Neuron (in vitro differentiated cells): Measurements from ENCODE around the gene BCL2.

Source experiments
- H2AFZ ChIP-seq: one replicate; pipeline ENCODE4 v1.6.1; 2013; ENCODE audit warnings: low read depth, mild to moderate bottlenecking, inconsistent platforms, low read length, moderate library complexity
- H3K27me3 ChIP-seq: one replicate; pipeline ENCODE4 v1.6.1; 2013; ENCODE audit warnings: low read length; ENCODE audit not compliant: insufficient read depth
- H3K36me3 ChIP-seq: one replicate; pipeline ENCODE4 v1.6.1; 2013; ENCODE audit warnings: low read length; ENCODE audit not compliant: insufficient read depth
- H3K4me1 ChIP-seq: one replicate; pipeline ENCODE4 v1.6.1; 2013; ENCODE audit warnings: low read length; ENCODE audit not compliant: insufficient read depth
- H3K4me3 ChIP-seq: 2 replicates; pipeline ENCODE4 v1.5.1; 2013; ENCODE audit warnings: mild to moderate bottlenecking, low read length, moderate library complexity
- H3K9me3 ChIP-seq: one replicate; pipeline ENCODE4 v1.6.1; 2013; ENCODE audit warnings: low read length

BCL2 gene

DNA sequence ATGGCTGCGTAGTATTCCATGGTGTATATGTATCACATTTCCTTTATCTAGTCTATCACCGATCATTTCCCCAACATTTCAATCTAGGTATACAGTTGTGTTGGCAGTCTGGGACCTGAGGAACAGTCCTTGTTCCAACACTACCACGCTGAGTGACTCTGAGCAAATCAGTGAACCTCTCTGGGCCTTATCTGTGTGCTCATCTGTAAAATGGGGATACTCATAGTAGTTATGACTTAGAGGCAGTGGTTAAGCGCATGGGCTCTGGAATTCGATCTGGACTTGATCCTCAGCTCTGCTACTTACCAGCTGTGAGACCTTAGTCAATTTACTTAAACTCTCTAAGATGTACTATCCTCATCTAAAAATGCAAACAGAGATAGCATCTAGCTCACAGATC, 85.1 kb downstream of the BCL2 start:
- Histone ChIP-seq H3K9me3 (peaks cover under 1% of the 10 kb centered on the region), H3K27me3 (no peaks in the 10 kb centered on the region), H2AFZ (no peak overlapping the region), H3K36me3 (no peaks in the 10 kb centered on the region), H3K4me3 (no peak overlapping the region), H3K4me1 (peaks cover 31% of the 10 kb centered on the region)

DNA sequence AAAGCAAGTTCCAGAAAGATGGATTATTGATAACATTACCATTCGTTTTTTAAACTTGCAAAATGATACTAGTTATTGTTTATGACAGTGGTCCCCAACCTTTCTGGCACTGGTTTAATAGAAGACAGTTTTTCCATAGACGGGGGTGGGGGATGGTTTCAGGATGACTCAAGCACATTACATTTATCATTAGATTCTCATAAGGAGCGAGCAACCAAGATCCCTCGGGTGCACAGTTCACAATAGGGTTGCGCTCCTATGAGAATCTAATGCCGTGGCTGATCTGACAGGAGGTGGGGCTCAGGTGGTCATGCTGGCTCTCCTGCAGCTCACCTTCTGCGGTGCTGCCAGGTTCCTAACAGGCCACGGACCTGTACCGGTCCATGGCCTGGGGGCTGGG, 86.2 kb downstream of the BCL2 start:
- Histone ChIP-seq H3K36me3 (no peaks in the 10 kb centered on the region), H3K9me3 (peaks cover 2% of the 10 kb centered on the region), H2AFZ (no peak overlapping the region), H3K4me3 (no peak overlapping the region), H3K27me3 (no peaks in the 10 kb centered on the region), H3K4me1 (peaks cover 21% of the 10 kb centered on the region)

DNA sequence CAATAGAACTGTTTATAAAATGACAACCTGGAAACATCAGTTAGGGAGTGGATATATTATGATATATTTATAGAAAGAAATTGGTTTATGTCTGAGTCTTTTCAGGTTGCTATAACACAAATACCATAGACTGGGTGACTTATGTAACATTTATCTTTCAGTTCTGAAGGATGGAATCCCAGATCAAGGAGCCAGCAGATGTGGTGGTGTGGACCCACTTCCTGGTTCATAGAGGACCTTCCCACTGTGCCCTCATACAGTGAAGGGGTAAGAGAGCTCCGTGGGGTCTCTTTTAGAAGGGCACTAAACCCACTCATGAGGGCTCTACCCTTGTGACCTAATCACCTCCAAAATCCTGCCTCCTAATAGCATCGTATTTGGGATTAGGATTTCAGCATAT, 86.7 kb downstream of the BCL2 start:
- H3K36me3 ChIP-seq: no peaks in the 10 kb centered on the region
- peaks cover 16% of the 10 kb centered on the region for H3K4me1 ChIP-seq
- H3K27me3 ChIP-seq: no peaks in the 10 kb centered on the region
- H2AFZ ChIP-seq: no peak overlapping the region
- no peak overlapping the region for H3K4me3 ChIP-seq
- H3K9me3 ChIP-seq: peaks cover 2% of the 10 kb centered on the region

DNA sequence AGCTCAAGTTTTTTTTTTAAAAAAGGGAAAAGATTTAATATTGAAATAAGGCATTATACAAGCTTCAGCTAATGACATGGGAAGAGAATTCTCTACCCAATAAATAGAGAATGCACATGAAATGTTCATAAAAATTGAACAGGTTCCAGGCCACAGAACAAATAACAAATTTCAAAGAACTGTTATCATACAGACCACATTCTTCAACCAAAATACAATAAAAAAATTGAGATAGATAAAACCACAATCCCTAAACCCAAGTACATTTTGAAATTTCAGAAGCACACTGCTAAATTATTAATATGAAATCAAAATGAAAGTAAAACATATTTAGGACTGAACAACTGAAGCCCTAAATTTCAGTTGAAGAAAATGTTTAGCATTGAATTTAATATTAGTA, 89.6 kb downstream of the BCL2 start:
- Histone ChIP-seq H2AFZ (no peak overlapping the region), H3K4me3 (no peak overlapping the region), H3K4me1 (no peaks in the 10 kb centered on the region), H3K27me3 (no peaks in the 10 kb centered on the region), H3K9me3 (peaks cover 7% of the 10 kb centered on the region), H3K36me3 (no peaks in the 10 kb centered on the region)

DNA sequence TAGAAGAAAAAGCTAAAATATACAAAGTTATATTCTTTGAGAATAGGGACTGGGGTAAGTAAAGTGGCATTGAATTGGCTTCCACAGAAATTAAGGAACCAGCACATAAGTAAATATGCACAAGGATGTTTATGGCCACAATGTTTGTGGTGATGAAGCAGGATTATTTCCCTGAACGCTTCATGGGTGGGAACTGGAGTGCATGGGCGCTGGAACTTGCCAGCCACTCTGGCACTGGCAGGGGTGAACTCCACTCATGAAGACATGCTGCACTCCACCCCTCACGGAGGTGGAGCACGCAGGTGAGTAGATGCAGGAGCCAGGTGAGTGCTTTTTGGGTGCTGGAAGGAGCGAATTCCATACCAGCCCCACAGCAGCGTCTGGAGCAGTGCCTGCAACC, 94.1 kb downstream of the BCL2 start:
- H3K27me3 ChIP-seq: no peaks in the 10 kb centered on the region
- no peaks in the 10 kb centered on the region for H3K4me1 ChIP-seq

DNA sequence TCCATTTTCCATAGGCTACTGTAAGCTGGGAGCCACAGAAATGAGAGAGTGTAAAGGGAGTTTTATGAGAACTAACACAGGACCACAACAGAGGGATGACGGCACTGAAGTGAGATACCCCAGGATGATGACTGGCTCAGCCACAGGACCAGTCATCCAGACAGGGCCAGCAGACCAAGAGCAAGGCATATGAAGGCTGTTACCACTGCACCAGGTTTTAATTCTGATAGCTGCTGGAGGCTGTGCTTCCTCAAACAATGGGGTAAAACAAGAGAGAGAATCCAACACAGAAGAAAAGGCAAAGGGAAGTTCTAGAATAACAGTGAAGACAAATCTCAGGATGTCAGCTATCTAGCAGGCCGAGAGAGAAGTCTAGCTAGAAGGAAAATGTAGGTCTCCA, 94.9 kb downstream of the BCL2 start:
- H3K9me3 ChIP-seq: peaks cover 7% of the 10 kb centered on the region
- no peaks in the 10 kb centered on the region for H3K4me1 ChIP-seq
- H3K4me3 ChIP-seq: no peak overlapping the region
- no peak overlapping the region for H2AFZ ChIP-seq
- no peaks in the 10 kb centered on the region for H3K27me3 ChIP-seq
- H3K36me3 ChIP-seq: no peaks in the 10 kb centered on the region

More for the DNA sequence above, 94.1 kb downstream of the BCL2 start:
- H3K4me3 ChIP-seq: no peak overlapping the region
- H3K9me3 ChIP-seq: peaks cover 7% of the 10 kb centered on the region
- no peaks in the 10 kb centered on the region for H3K36me3 ChIP-seq
- no peak overlapping the region for H2AFZ ChIP-seq

DNA sequence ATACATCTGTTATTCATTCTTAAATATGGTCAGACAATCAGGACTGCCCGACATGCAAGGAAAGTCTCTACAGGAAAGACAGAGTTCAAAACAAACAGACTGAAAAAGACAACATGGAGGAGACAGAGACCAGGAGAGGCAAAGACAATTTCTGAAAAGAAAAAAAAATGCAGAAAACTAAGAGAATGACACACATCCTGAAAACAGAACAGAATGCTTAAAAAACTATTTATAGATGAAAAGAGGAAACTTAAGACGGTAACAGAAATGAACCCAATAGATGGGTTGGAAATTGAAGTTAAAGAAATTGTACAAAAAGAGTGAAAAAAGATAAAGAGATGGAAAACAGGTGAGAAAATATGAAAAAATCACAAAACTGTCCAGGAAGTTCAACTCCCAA, 95.7 kb downstream of the BCL2 start:
- Histone ChIP-seq H3K4me1 (no peaks in the 10 kb centered on the region), H3K4me3 (no peak overlapping the region), H3K27me3 (no peaks in the 10 kb centered on the region), H2AFZ (no peak overlapping the region), H3K9me3 (peaks cover 5% of the 10 kb centered on the region), H3K36me3 (no peaks in the 10 kb centered on the region)

DNA sequence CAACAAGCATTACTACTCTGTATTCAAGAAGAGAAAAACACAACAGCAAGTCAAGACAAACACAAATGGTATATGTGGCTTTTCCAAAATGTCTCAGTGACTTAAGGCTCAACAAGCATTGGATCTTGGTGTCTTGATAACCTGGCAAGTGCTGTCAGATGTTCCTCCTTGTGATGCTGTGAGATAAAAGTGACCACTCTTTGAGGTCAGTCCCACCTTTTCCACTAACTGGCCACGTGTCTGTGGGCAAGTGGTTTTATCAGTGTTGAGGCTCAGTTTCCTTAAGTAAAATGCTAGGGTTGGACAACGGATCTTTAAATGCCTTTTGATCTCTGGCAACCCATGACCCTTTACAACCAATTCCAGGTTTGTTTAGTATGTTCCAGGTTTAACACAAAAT, 98.7 kb downstream of the BCL2 start:
- peaks cover 5% of the 10 kb centered on the region for H3K9me3 ChIP-seq

DNA sequence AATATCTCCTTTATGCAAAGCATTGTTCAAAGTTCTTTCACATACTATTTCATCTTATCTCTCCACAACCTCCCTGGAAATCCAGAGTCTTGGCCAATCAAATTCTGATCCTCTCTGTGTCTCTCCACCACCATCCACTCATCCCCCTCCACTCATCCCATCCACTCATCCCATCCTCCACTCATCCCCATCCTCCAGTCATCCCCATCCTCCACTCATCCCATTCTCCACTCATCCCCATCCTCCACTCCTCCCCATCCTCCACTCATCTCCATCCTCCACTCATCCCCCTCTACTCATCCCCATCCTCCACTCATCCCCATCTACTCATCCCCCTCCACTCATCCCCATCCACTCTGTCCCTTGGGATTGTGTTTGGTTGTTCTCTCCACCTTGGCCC, 101.1 kb downstream of the BCL2 start:
- no peak overlapping the region for H2AFZ ChIP-seq
- H3K4me1 ChIP-seq: peaks cover 3% of the 10 kb centered on the region
- no peaks in the 10 kb centered on the region for H3K27me3 ChIP-seq
- no peaks in the 10 kb centered on the region for H3K9me3 ChIP-seq
- no peak overlapping the region for H3K4me3 ChIP-seq
- H3K36me3 ChIP-seq: no peaks in the 10 kb centered on the region

More for the DNA sequence above, 98.7 kb downstream of the BCL2 start:
- Histone ChIP-seq H3K4me1 (peaks cover 3% of the 10 kb centered on the region), H3K36me3 (no peaks in the 10 kb centered on the region), H3K27me3 (no peaks in the 10 kb centered on the region), H3K4me3 (no peak overlapping the region), H2AFZ (no peak overlapping the region)

DNA sequence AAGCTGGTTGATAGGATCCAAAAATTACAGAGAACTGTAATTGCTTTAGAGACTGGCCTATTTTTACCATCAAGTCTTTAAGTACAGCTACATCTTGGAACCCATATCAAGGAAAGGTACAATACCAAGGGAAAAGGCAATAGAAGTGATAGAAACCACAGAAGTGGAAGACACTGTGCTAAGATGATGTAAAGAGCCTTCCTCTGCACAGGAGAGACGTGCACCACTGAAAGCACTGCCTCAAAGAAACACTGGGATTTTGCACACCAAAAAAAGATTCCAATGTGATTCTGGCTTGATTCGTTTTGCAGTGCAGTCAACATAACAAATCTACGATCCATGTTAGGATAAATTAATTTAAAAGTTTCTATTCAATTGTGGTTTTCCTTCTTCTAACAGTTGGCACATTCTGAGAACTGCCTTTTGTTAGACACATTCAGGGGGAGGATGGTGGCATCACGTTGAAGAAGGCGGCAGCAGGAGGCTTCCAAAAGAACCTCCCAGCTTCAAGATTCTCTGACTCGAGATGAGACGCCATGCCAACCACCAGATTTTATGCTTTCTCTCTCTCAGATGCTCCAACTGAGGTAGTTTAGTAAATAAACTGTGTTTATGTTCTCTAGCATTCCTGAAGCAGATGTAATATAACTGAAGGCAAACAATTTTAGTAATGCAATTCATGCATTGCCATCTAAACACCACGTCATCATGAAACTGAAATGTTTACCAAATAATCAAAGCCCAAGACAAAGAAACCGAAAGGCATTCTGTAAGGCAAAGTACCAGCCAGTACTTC, 102.9 kb downstream of the BCL2 start:
- peaks cover 3% of the 10 kb centered on the region for H3K4me1 ChIP-seq
- no peaks in the 10 kb centered on the region for H3K36me3 ChIP-seq
- H3K4me3 ChIP-seq: no peak overlapping the region
- no peak overlapping the region for H2AFZ ChIP-seq
- no peaks in the 10 kb centered on the region for H3K27me3 ChIP-seq
- H3K9me3 ChIP-seq: no peaks in the 10 kb centered on the region

DNA sequence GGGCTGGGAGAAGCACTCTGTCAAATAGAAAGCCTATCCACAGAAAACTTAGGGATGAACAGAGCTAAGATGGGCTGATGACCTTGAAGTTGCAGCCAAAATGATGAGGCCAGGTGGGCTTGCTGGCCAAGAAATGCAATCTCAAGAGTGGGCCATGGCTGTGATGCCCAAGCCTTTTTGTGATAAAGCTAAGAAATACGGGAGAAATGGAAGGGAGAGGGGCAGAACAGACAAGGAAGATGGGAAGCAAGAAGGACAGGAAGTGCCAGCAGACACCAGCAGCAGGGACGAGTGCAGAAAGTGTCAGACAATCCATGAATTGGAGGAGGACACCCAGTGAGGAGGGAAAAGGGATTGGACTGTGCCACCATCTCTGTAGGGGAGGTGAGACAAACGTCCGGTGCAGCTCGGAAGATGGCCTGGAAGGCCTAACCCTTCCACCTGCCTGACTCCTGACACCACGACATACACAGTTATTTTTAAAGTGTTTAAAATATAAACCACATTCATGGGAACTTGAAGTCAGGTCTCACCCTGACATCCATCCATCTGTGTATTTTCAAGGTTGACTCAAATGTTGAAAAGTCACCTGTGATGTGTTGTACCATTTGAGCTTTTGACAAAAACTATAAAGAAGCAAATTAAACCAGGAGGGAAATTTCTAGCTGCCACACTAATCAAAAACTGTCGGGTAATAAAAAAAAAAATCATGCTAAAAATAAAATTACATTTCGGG, 105.5 kb downstream of the BCL2 start:
- H3K4me3 ChIP-seq: no peak overlapping the region
- no peak overlapping the region for H2AFZ ChIP-seq
- H3K27me3 ChIP-seq: no peaks in the 10 kb centered on the region
- H3K4me1 ChIP-seq: peaks cover 8% of the 10 kb centered on the region
- no peaks in the 10 kb centered on the region for H3K9me3 ChIP-seq
- H3K36me3 ChIP-seq: no peaks in the 10 kb centered on the region

DNA sequence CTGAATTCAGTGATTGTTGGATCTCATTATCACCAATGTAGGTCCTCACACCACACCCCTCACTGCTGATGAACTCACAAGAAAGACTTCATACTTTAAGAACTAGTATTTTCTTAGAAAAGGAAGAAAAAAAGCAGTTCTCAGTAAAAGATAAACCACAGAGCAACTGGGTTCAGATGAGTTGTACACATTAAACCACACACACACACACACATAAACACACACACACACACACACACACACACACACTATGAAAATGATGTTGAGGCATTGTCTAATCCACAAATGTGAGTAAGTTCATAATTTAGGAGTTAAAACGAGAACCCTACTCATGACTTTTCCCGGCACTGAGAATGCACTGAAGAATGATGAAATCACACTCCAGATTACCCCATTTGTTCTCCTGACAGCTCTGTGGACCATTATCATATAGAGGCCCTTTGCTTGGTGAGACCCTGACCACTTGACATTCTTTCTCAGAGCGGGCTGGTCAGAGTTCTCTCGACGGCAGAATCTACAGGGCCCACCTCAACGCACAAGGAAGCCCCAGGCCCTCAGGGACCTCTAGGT, 106.2 kb downstream of the BCL2 start:
- no peaks in the 10 kb centered on the region for H3K27me3 ChIP-seq
- H3K4me1 ChIP-seq: peaks cover 8% of the 10 kb centered on the region
- no peaks in the 10 kb centered on the region for H3K9me3 ChIP-seq
- H3K4me3 ChIP-seq: no peak overlapping the region
- no peak overlapping the region for H2AFZ ChIP-seq
- no peaks in the 10 kb centered on the region for H3K36me3 ChIP-seq

DNA sequence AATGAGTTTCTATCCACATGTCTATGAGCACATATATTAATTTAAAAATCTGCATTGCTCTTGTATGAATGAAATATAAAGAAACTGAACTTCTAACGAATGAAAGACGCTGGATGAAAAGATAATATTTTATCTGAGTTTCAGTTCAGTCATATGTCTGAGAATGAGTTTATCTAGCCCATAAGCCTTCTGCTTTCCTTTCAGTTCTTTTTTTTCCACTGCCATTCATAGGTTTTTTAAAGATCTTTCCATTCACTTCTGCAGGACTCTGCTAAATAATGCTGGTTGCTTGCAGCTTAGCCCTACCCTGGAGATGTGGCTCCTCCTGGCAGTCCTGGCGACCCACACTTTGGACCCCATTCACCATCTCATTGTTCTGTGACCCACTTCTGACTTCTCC, 109.0 kb downstream of the BCL2 start:
- Histone ChIP-seq H3K4me3 (no peak overlapping the region), H3K4me1 (peaks cover 5% of the 10 kb centered on the region), H3K9me3 (no peaks in the 10 kb centered on the region), H3K36me3 (no peaks in the 10 kb centered on the region), H2AFZ (no peak overlapping the region), H3K27me3 (no peaks in the 10 kb centered on the region)
